Endothelial cell (in vitro differentiated cells): Measurements from ENCODE around the gene APOA1. TPM values are rescaled to one million over a fixed set of nuclear protein-coding genes. Genes with fewer than 3 reads are reported as not detected.
"Not testable (repeated sequence)": the region's sequence is repeated elsewhere in the genome, so short reads cannot be mapped to it uniquely, and the experiment has no call there.

ENCODE experiments used
- DNase-seq: peaks from one replicate; pipeline ENCODE4 v3.0.0; 2021; ENCODE audit warnings: low spot score
- H3K27ac Mint-ChIP-seq: one replicate; pipeline ENCODE4 v1.8.0; 2021; ENCODE audit warnings: mixed read lengths, inconsistent platforms; ENCODE audit not compliant: unreplicated experiment
- H3K27me3 Mint-ChIP-seq: one replicate; pipeline ENCODE4 v1.8.0; 2021; ENCODE audit warnings: mild to moderate bottlenecking, moderate library complexity, mixed read lengths, inconsistent platforms; ENCODE audit not compliant: unreplicated experiment
- H3K36me3 Mint-ChIP-seq: one replicate; pipeline ENCODE4 v1.8.0; 2021; ENCODE audit warnings: mild to moderate bottlenecking, low read depth, mixed read lengths, inconsistent platforms; ENCODE audit not compliant: unreplicated experiment
- H3K4me1 Mint-ChIP-seq: one replicate; pipeline ENCODE4 v1.8.0; 2021; ENCODE audit warnings: mild to moderate bottlenecking, mixed read lengths, inconsistent platforms; ENCODE audit not compliant: unreplicated experiment
- H3K4me3 Mint-ChIP-seq: one replicate; pipeline ENCODE4 v1.8.0; 2021; ENCODE audit warnings: mild to moderate bottlenecking, mixed read lengths, inconsistent platforms; ENCODE audit not compliant: unreplicated experiment
- H3K9me3 Mint-ChIP-seq: one replicate; pipeline ENCODE4 v1.8.0; 2021; ENCODE audit warnings: mixed read lengths, inconsistent platforms; ENCODE audit not compliant: unreplicated experiment
- total RNA-seq: library from RNA; stranded (reverse); fragmentation: NEBNext Ultra II Directional; extraction: Animal tissue kit (Norgen Biotek cat#: 25700); gene quantifications from one replicate; pipeline ENCODE4 v1.2.1, GENCODE V29; 2021; ENCODE audit not compliant: unreplicated experiment
- TF ChIP-seq, protein P1 (sequence below): fragments of 200-600 bp; sonication (generic); IDR thresholded peaks from one replicate; pipeline ENCODE4 v1.5.0; 2021; ENCODE audit warnings: antibody characterized with exemption; ENCODE audit not compliant: unreplicated experiment

The APOA1 gene
- total RNA-seq, 1 donor from 2014 or later, result 1.2 TPM

DNA sequence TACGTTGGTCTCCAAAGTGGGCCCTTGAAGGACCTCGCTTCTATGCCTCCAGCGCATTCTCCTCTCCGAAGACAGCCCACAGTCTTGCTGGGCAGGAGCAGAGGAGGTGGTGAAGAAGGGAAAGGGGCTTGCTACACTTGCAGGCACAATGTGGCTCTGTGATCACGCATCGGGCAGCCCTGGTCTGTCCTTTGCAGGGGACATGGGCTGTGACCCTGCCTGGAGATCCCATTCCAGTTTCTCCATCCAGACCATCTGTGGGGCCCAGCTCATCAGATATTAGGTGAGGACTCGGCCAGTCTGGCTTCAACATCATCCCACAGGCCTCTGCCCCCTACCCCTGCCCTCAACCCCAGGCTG lies 810 bp downstream of the APOA1 start:
- Mint-ChIP-seq H3K36me3 (no peaks in the 10 kb centered on the region), H3K9me3 (no peaks in the 10 kb centered on the region), H3K4me3 (no peak overlapping the region), H3K27ac (no peak overlapping the region), H3K27me3 (peaks cover 2% of the 10 kb centered on the region), H3K4me1 (peaks cover 15% of the 10 kb centered on the region)
- TF ChIP-seq, protein P1, sequence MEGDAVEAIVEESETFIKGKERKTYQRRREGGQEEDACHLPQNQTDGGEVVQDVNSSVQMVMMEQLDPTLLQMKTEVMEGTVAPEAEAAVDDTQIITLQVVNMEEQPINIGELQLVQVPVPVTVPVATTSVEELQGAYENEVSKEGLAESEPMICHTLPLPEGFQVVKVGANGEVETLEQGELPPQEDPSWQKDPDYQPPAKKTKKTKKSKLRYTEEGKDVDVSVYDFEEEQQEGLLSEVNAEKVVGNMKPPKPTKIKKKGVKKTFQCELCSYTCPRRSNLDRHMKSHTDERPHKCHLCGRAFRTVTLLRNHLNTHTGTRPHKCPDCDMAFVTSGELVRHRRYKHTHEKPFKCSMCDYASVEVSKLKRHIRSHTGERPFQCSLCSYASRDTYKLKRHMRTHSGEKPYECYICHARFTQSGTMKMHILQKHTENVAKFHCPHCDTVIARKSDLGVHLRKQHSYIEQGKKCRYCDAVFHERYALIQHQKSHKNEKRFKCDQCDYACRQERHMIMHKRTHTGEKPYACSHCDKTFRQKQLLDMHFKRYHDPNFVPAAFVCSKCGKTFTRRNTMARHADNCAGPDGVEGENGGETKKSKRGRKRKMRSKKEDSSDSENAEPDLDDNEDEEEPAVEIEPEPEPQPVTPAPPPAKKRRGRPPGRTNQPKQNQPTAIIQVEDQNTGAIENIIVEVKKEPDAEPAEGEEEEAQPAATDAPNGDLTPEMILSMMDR, result no peak
- DNase-seq, result no peak

DNA sequence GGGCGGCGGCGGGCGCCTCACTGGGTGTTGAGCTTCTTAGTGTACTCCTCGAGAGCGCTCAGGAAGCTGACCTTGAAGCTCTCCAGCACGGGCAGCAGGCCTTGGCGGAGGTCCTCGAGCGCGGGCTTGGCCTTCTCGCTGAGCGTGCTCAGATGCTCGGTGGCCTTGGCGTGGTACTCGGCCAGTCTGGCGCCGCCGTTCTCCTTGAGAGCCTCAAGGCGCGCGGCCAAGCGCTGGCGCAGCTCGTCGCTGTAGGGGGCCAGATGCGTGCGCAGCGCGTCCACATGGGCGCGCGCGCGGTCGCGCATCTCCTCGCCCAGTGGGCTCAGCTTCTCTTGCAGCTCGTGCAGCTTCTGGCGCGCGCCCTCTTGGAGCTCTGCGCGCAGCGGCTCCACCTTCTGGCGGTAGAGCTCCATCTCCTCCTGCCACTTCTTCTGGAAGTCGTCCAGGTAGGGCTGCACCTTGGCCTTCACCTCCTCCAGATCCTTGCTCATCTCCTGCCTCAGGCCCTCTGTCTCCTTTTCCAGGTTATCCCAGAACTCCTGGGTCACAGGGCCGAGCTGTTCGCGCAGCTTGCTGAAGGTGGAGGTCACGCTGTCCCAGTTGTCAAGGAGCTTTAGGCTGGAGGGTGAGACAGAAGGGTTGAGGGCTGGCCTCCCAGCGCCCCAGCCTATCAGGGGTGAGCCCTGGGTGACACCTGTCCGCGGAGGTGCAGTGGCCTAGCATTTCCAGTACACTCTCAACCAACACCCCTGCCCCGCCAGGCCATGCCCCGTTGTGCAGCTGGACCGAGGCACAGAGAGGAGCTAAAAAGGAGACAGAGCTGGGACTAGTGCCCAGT lies 1.4 kb downstream of the APOA1 start:
- peaks cover 2% of the 10 kb centered on the region for H3K27me3 Mint-ChIP-seq
- peaks cover 15% of the 10 kb centered on the region for H3K4me1 Mint-ChIP-seq
- DNase-seq, result peak; percentile 72
- H3K27ac Mint-ChIP-seq, result no peak overlapping the region
- no peak overlapping the region for H3K4me3 Mint-ChIP-seq
- no peaks in the 10 kb centered on the region for H3K36me3 Mint-ChIP-seq
- no peaks in the 10 kb centered on the region for H3K9me3 Mint-ChIP-seq
- TF ChIP-seq, protein P1, result peak; percentile 27

DNA sequence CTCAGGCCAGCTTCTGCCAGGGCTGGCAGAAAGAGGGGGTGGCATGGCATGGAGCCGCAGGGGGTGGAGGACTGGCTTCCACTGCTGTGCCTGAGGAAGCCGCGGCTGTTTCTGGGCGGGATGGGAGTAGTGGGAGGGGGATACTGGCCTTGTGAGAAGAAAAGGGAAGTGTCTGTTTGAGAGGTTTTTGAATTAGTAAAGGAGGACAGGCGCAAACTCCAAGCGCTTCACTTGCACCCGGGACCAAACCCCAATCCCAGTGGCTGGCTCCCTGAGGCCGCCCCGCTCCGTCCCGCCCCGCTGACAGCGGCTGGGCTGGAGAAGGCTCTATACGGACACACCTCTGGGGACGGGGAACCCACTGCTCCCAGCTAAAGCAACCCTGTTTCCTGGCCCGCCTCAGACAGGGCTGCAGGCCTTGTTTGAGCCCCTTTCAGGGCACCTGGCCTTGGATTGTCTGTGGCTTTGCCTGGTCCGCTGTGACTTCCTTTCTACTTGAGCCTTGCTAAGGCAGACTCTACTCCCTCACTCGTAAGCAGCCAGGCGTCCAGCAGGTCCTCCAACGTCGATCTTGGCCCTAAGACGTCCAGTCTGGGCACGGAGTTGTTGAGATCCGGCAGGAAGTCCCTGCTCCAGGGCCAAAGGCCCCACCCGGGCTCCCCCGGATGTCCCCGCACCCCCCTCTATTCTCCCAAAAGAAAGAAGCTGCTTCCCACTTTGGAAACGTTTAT lies 2.2 kb downstream of the APOA1 start:
- Mint-ChIP-seq H3K4me3 (no peak overlapping the region), H3K27me3 (peaks cover 2% of the 10 kb centered on the region), H3K4me1 (peaks cover 12% of the 10 kb centered on the region), H3K9me3 (no peaks in the 10 kb centered on the region), H3K36me3 (no peaks in the 10 kb centered on the region), H3K27ac (no peak overlapping the region)
- no peak for DNase-seq
- TF ChIP-seq, protein P1, result no peak

DNA sequence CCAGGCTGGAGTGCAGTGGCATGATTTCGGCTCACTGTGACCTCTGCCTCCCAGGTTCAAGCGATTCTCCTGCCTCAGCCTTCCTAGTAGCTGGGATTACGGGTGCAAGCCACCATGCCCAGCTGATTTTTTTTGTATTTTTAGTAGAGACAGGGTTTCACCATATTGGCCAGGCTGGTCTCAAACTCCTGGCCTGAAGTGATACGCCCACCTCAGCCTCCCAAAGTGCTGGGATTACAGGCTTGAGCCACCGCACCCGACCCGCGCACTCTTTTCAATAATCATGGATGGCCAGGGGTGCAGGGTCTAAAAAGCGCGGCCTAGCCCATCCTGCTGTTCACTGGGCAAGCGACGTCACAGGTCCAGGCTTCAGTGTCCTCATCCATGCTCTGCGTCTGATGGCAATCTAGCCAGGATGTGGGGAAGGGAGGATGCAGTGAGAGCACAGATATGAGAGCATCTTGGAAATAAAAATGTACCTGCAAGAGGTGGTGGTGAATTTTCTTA lies 2.8 kb downstream of the APOA1 start:
- not testable (repeated sequence) for H3K9me3 Mint-ChIP-seq, H3K27ac Mint-ChIP-seq, H3K27me3 Mint-ChIP-seq, H3K4me3 Mint-ChIP-seq, H3K36me3 Mint-ChIP-seq, DNase-seq
- peaks cover 12% of the 10 kb centered on the region for H3K4me1 Mint-ChIP-seq

DNA sequence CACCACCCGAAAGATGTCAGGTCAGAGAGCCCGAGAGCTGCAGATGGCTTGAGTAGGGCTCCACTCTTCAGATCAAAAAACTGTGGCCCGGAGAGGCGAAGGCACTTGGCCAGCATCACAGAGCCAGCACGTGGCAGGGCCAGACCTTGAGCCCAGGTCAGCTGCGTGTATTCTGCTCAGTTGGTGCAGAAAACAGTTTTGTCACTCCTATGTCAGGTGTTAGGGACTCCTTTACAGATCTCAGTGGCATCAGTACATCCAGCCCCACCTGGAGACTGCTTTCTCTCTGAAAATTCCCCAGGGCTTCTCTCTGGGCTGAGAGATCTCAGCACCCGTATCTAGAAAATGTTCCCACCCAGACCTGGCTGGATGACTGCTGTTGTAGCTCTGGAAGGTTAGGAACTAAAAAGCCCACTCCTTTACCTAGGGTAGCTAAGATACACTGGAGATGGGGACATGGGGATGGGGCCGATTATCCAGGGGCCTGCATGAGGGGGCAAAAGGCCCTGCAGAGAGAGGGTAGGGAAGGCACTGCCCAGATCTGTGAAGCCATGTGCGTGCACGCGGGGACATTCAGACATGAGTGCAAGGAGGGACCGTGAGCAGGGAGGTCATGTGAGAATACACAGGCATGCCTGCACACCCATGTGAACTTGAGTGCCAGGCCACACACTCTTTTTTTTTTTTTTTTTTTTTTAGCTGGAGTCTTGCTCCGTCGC lies 3.4 kb downstream of the APOA1 start:
- H3K27me3 Mint-ChIP-seq, result no peaks in the 10 kb centered on the region
- no peaks in the 10 kb centered on the region for H3K9me3 Mint-ChIP-seq
- no peak overlapping the region for H3K27ac Mint-ChIP-seq
- TF ChIP-seq, protein P1, result no peak
- no peak overlapping the region for H3K4me3 Mint-ChIP-seq
- H3K4me1 Mint-ChIP-seq, result peaks cover 12% of the 10 kb centered on the region
- no peaks in the 10 kb centered on the region for H3K36me3 Mint-ChIP-seq
- DNase-seq, result no peak
